ENCODE data around the gene ATP2A3. TPM values are rescaled to one million over a fixed set of nuclear protein-coding genes. Genes with fewer than 3 reads are reported as not detected.

ATP2A3 gene
- total RNA-seq, 4 donors from 2014 or later: 142 to 300 (median 208) TPM

Other genes with a start within 250 kb of the ATP2A3 start
- gene HASPIN, start 240.5 kb downstream of the ATP2A3 start, total RNA-seq: 1 to 10 TPM in 1 of 4 donors, under 1 TPM in 2, not detected in 1; 0.14 to 2.4 (median 0.64) TPM
- gene ITGAE, start 163.2 kb downstream of the ATP2A3 start, total RNA-seq: 10 to 100 TPM in 2 of 4 donors, 1 to 10 TPM in 2; 2.8 to 23.1 (median 14.5) TPM
- 10 to 100 TPM; 28.9 to 55.6 (median 45.8) TPM for gene NCBP3, start 118.2 kb downstream of the ATP2A3 start, total RNA-seq
- gene CAMKK1, start 71.4 kb downstream of the ATP2A3 start, total RNA-seq: 10 to 100 TPM in 1 of 4 donors, 1 to 10 TPM in 3; 2.9 to 31.0 (median 5.0) TPM
- 10 to 100 TPM in 1 of 4 donors, 1 to 10 TPM in 2, under 1 TPM in 1; 0.82 to 11.2 (median 7.0) TPM for gene P2RX1, start 48.0 kb downstream of the ATP2A3 start, total RNA-seq
- 100 to 1,000 TPM; 347 to 721 (median 368) TPM for gene ZZEF1, start 178.6 kb upstream of the ATP2A3 start, total RNA-seq
- 10 to 100 TPM in 3 of 4 donors, 1 to 10 TPM in 1; 5.8 to 34.4 (median 26.3) TPM for gene CYB5D2, start 178.8 kb upstream of the ATP2A3 start, total RNA-seq

Measured in transverse colon (tissue), 4 donors.